ENCODE measurements around the gene ADH1A. TPM values are rescaled to one million over a fixed set of nuclear protein-coding genes. Genes with fewer than 3 reads are reported as not detected.

The ADH1A gene
- total RNA-seq, 1 experiment from 2014 or later = not detected

DNA sequence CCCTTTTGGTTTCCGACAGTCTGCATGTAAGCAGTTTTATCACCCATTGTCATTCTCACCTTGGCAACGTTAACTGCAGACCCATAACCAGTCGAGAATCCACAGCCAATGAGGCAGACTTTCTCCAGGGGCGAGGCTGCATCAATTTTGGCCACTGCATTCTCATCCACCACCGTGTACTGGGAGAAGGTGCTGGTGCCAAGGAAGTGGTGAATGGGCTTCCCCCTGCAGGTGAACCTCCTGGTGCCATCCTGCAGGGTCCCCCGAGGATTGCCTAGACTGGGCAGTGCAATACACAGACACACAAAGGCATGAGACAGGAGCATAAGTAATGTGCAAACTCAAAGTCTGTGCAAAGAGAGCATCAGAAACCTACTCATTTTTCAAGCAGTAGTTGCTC lies 25.1 kb upstream of the ADH1A start:
- ATAC-seq = no peak
- POLR2A ChIA-PET (ENCODE audit: unreplicated experiment) = no interaction called here
- no TSS peak for BruUV-seq (replicated peaks)

GRCh38 chr4:99314211-99314610 lies 23.4 kb upstream of the ADH1A start:
- no peaks in the 10 kb centered on the region for H4K20me1 ChIP-seq (ENCODE audit: low read length)
- no peaks in the 10 kb centered on the region for H3K79me2 ChIP-seq (ENCODE audit: low read length)
- ChIA-PET CTCF (no interaction called here), POLR2A (ENCODE audit: unreplicated experiment) (no interaction called here)
- ATAC-seq = no peak
- H3K36me3 ChIP-seq (ENCODE audit: low read depth, low read length) = no peaks in the 10 kb centered on the region
- H2AFZ ChIP-seq (ENCODE audit: low read length) = no peak overlapping the region
- H3K4me3 ChIP-seq (ENCODE audit: low read length) = no peak overlapping the region
- H3K27me3 ChIP-seq (ENCODE audit: low read length) = peaks cover 7% of the 10 kb centered on the region
- TF ChIP-seq, protein P1, sequence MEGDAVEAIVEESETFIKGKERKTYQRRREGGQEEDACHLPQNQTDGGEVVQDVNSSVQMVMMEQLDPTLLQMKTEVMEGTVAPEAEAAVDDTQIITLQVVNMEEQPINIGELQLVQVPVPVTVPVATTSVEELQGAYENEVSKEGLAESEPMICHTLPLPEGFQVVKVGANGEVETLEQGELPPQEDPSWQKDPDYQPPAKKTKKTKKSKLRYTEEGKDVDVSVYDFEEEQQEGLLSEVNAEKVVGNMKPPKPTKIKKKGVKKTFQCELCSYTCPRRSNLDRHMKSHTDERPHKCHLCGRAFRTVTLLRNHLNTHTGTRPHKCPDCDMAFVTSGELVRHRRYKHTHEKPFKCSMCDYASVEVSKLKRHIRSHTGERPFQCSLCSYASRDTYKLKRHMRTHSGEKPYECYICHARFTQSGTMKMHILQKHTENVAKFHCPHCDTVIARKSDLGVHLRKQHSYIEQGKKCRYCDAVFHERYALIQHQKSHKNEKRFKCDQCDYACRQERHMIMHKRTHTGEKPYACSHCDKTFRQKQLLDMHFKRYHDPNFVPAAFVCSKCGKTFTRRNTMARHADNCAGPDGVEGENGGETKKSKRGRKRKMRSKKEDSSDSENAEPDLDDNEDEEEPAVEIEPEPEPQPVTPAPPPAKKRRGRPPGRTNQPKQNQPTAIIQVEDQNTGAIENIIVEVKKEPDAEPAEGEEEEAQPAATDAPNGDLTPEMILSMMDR (conservative IDR thresholded peaks at IDR 0.05; ENCODE audit: low read depth, low read length) = no peak
- TF ChIP-seq EZH2phosphoT487 (IDR thresholded peaks at IDR 0.05; ENCODE audit: borderline replicate concordance, low read length) (no peak), EZH2 (IDR thresholded peaks at IDR 0.05; ENCODE audit: low read length, unreplicated experiment) (no peak)
- H3F3A ChIP-seq (ENCODE audit: low read length, unreplicated experiment) = no peaks in the 10 kb centered on the region
- intact Hi-C loops (cut with micrococcal nuclease) = no loop called here
- no TSS peak for BruUV-seq (replicated peaks)
- H3K4me1 ChIP-seq (ENCODE audit: insufficient read depth, low read length) = no peaks in the 10 kb centered on the region
- H3K4me2 ChIP-seq (ENCODE audit: low read length) = no peak overlapping the region
- no peaks in the 10 kb centered on the region for H3K9me3 ChIP-seq (ENCODE audit: low read length)
- no peaks in the 10 kb centered on the region for H3K9me2 ChIP-seq (replicated peaks; ENCODE audit: low read length)
- H3K27ac ChIP-seq (ENCODE audit: low read length) = no peak overlapping the region
- no peak for DNase-seq
- H3K9ac ChIP-seq (ENCODE audit: low read length) = no peak overlapping the region

More for the DNA sequence above, 25.1 kb upstream of the ADH1A start:
- no peak overlapping the region for H2AFZ ChIP-seq (ENCODE audit: low read length)
- H3K9me3 ChIP-seq (ENCODE audit: low read length) = no peaks in the 10 kb centered on the region
- intact Hi-C loops (cut with micrococcal nuclease) = no loop called here
- no peaks in the 10 kb centered on the region for H3K4me1 ChIP-seq (ENCODE audit: insufficient read depth, low read length)
- no peaks in the 10 kb centered on the region for H3F3A ChIP-seq (ENCODE audit: low read length, unreplicated experiment)
- H3K4me2 ChIP-seq (ENCODE audit: low read length) = no peak overlapping the region
- 0 out of 2 replicates have a peak, but pooled peaks cover 4% of the 10 kb centered on the region for H3K27me3 ChIP-seq (ENCODE audit: low read length)
- no peak overlapping the region for H3K9ac ChIP-seq (ENCODE audit: low read length)
- TF ChIP-seq, protein P1 (conservative IDR thresholded peaks at IDR 0.05; ENCODE audit: low read depth, low read length) = no peak
- TF ChIP-seq EZH2phosphoT487 (IDR thresholded peaks at IDR 0.05; ENCODE audit: borderline replicate concordance, low read length) (no peak), EZH2 (IDR thresholded peaks at IDR 0.05; ENCODE audit: low read length, unreplicated experiment) (no peak)
- no peaks in the 10 kb centered on the region for H3K79me2 ChIP-seq (ENCODE audit: low read length)
- H3K27ac ChIP-seq (ENCODE audit: low read length) = no peak overlapping the region
- CTCF ChIA-PET = no interaction called here
- H3K4me3 ChIP-seq (ENCODE audit: low read length) = no peak overlapping the region
- no peaks in the 10 kb centered on the region for H3K36me3 ChIP-seq (ENCODE audit: low read depth, low read length)
- no peaks in the 10 kb centered on the region for H3K9me2 ChIP-seq (replicated peaks; ENCODE audit: low read length)
- H4K20me1 ChIP-seq (ENCODE audit: low read length) = no peaks in the 10 kb centered on the region
- DNase-seq = no peak

GRCh38 chr4:99310389-99310788 lies 19.6 kb upstream of the ADH1A start:
- intact Hi-C loops (cut with micrococcal nuclease) = no loop called here
- no peak overlapping the region for H3K4me2 ChIP-seq (ENCODE audit: low read length)
- POLR2A ChIA-PET (ENCODE audit: unreplicated experiment) = no interaction called here

More at GRCh38 chr4:99310389-99310788, 19.6 kb upstream of the ADH1A start:
- CTCF ChIA-PET = no interaction called here
- Histone ChIP-seq H3K79me2 (ENCODE audit: low read length) (no peaks in the 10 kb centered on the region), H3K4me1 (ENCODE audit: insufficient read depth, low read length) (no peaks in the 10 kb centered on the region), H3F3A (ENCODE audit: low read length, unreplicated experiment) (no peaks in the 10 kb centered on the region), H3K36me3 (ENCODE audit: low read depth, low read length) (no peaks in the 10 kb centered on the region), H3K27me3 (ENCODE audit: low read length) (peaks cover 3% of the 10 kb centered on the region), H3K9me3 (ENCODE audit: low read length) (no peaks in the 10 kb centered on the region), H3K27ac (ENCODE audit: low read length) (no peak overlapping the region), H3K4me3 (ENCODE audit: low read length) (no peak overlapping the region), H3K9ac (ENCODE audit: low read length) (no peak overlapping the region), H3K9me2 (replicated peaks; ENCODE audit: low read length) (no peaks in the 10 kb centered on the region), H4K20me1 (ENCODE audit: low read length) (no peaks in the 10 kb centered on the region), H2AFZ (ENCODE audit: low read length) (no peak overlapping the region)
- no peak for DNase-seq
- BruUV-seq (replicated peaks) = no TSS peak
- ATAC-seq = no peak
- TF ChIP-seq, protein P1 (conservative IDR thresholded peaks at IDR 0.05; ENCODE audit: low read depth, low read length) = no peak
- TF ChIP-seq EZH2 (IDR thresholded peaks at IDR 0.05; ENCODE audit: low read length, unreplicated experiment) (no peak), EZH2phosphoT487 (IDR thresholded peaks at IDR 0.05; ENCODE audit: borderline replicate concordance, low read length) (no peak)

Data from PC-3 (cell line).